ENCODE measurements around the gene GOLGA6L7. TPM values are rescaled to one million over a fixed set of nuclear protein-coding genes. Genes with fewer than 3 reads are reported as not detected.

GOLGA6L7 gene
- total and polyA plus RNA-seq, 2 donors (not counting 1 experiment from before 2014, with no cell fraction given), result not detected

DNA sequence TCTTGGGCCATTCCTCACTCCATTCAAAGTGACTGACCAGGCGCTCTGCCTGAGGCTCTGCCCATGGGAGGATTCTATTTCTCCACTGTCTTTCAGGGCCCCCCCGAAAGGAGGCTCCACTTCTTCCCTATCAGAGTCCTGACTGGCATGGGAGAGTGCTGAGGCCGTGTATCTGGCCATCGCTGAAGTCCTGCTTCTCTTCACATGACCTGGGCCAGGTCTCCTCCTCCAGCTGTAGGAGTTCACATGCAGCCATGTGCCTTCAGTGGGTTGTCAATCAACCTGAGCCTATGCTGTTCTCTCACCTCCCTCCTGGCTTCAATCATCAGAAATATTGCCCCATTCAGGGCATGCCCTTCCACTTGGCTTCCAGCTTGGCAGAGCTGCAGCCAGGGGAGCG is 24.6 kb upstream of the GOLGA6L7 start:
- no peak for ATAC-seq (ENCODE audit: low read depth)
- CTCF ChIA-PET, result no interaction called here
- no peak overlapping the region for H3K27ac ChIP-seq (ENCODE audit: low read length in 2 of 2)
- DNase-seq, result no peak
- H3K4me3 ChIP-seq (ENCODE audit: control extremely low read depth in 1 of 5, extremely low read depth in 1 of 5, insufficient read depth in 1 of 5, low read depth in 2 of 5, low read length in 4 of 5), result no peak overlapping the region
- H3K4me2 ChIP-seq (replicated peaks; ENCODE audit: low read depth, low read length, poor library complexity, severe bottlenecking), result no peak overlapping the region
- peaks cover 4% of the 10 kb centered on the region for H3K9me3 Mint-ChIP-seq (ENCODE audit: insufficient read depth)
- intact Hi-C loops (cut with micrococcal nuclease), result no loop called here
- no peaks in the 10 kb centered on the region for H3K4me1 ChIP-seq (ENCODE audit: control insufficient read depth in 2 of 2, insufficient read depth in 2 of 2, low read length in 2 of 2)
- no peak overlapping the region for H3K27ac Mint-ChIP-seq
- H3K9me3 ChIP-seq (ENCODE audit: control extremely low read depth in 1 of 3, control insufficient read depth in 2 of 3, insufficient read depth in 1 of 3, low read length in 2 of 3), result peaks cover 0 to 15% (median 0%) of the 10 kb centered on the region in 3 donors
- POLR2A ChIA-PET, result no interaction called here
- H3K79me2 ChIP-seq (ENCODE audit: control insufficient read depth, insufficient read depth, low read length), result no peaks in the 10 kb centered on the region
- H2AFZ ChIP-seq (ENCODE audit: insufficient read depth, low read depth, low read length, poor library complexity, severe bottlenecking), result no peak overlapping the region
- no peak for TF ChIP-seq EZH2 (IDR thresholded peaks at IDR 0.05; ENCODE audit: borderline replicate concordance, insufficient read depth, low read depth, low read length, poor library complexity, severe bottlenecking)
- TF ChIP-seq, protein P1, sequence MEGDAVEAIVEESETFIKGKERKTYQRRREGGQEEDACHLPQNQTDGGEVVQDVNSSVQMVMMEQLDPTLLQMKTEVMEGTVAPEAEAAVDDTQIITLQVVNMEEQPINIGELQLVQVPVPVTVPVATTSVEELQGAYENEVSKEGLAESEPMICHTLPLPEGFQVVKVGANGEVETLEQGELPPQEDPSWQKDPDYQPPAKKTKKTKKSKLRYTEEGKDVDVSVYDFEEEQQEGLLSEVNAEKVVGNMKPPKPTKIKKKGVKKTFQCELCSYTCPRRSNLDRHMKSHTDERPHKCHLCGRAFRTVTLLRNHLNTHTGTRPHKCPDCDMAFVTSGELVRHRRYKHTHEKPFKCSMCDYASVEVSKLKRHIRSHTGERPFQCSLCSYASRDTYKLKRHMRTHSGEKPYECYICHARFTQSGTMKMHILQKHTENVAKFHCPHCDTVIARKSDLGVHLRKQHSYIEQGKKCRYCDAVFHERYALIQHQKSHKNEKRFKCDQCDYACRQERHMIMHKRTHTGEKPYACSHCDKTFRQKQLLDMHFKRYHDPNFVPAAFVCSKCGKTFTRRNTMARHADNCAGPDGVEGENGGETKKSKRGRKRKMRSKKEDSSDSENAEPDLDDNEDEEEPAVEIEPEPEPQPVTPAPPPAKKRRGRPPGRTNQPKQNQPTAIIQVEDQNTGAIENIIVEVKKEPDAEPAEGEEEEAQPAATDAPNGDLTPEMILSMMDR (IDR thresholded peaks at IDR 0.05), result no peak
- H3K4me3 Mint-ChIP-seq, result no peak overlapping the region
- H3K27me3 ChIP-seq (replicated peaks in 1 of 4; ENCODE audit: control extremely low read depth in 1 of 4, control insufficient read depth in 3 of 4, insufficient read depth in 4 of 4, low read length in 3 of 4), result no peaks in the 10 kb centered on the region
- H3K36me3 ChIP-seq (replicated peaks in 1 of 2; ENCODE audit: control extremely low read depth in 1 of 2, control insufficient read depth in 1 of 2, extremely low read depth in 1 of 2, insufficient read depth in 2 of 2, low read length in 1 of 2), result no peaks in the 10 kb centered on the region
- H4K20me1 ChIP-seq (ENCODE audit: control insufficient read depth, insufficient read depth, low read length, poor library complexity, severe bottlenecking), result no peaks in the 10 kb centered on the region
- H3K9ac ChIP-seq (ENCODE audit: low read length), result no peak overlapping the region
- H3K4me1 Mint-ChIP-seq, result no peaks in the 10 kb centered on the region
- H3K27me3 Mint-ChIP-seq, result no peaks in the 10 kb centered on the region
- WGBS (ENCODE audit: insufficient coverage), result 84% methylated on average over 4 of the region's 5 CpGs

DNA sequence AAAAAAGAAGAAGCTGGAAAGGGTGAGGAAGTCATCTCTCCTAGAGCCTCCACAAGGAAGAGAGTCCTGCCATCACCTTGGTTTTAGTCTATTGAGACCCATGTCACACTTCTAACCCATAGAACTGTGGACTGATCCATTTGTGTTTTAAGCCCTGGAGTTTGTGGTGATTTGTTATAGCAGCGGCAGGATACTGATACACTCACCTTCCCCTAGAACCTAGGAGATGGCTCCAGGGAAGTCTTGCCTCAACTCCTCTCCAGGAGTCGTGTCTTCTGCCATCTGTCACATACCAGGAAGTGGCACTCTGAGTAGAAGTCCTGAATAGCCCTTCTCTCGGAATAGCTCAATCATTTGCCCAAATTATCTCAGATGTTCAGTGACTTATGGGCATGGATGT is 22.7 kb upstream of the GOLGA6L7 start:
- Histone ChIP-seq H3K79me2 (ENCODE audit: control insufficient read depth, insufficient read depth, low read length) (no peaks in the 10 kb centered on the region), H3K27me3 (replicated peaks in 1 of 4; ENCODE audit: control extremely low read depth in 1 of 4, control insufficient read depth in 3 of 4, insufficient read depth in 4 of 4, low read length in 3 of 4) (no peaks in the 10 kb centered on the region), H3K9ac (ENCODE audit: low read length) (no peak overlapping the region), H3K36me3 (replicated peaks in 1 of 2; ENCODE audit: control extremely low read depth in 1 of 2, control insufficient read depth in 1 of 2, extremely low read depth in 1 of 2, insufficient read depth in 2 of 2, low read length in 1 of 2) (no peaks in the 10 kb centered on the region), H2AFZ (ENCODE audit: insufficient read depth, low read depth, low read length, poor library complexity, severe bottlenecking) (no peak overlapping the region), H3K4me3 (ENCODE audit: control extremely low read depth in 1 of 5, extremely low read depth in 1 of 5, insufficient read depth in 1 of 5, low read depth in 2 of 5, low read length in 4 of 5) (no peak overlapping the region), H4K20me1 (ENCODE audit: control insufficient read depth, insufficient read depth, low read length, poor library complexity, severe bottlenecking) (no peaks in the 10 kb centered on the region), H3K9me3 (ENCODE audit: control extremely low read depth in 1 of 3, control insufficient read depth in 2 of 3, insufficient read depth in 1 of 3, low read length in 2 of 3) (peaks cover 0 to 15% (median 0%) of the 10 kb centered on the region in 3 donors), H3K4me2 (replicated peaks; ENCODE audit: low read depth, low read length, poor library complexity, severe bottlenecking) (no peak overlapping the region), H3K27ac (ENCODE audit: low read length in 2 of 2) (no peak overlapping the region), H3K4me1 (ENCODE audit: control insufficient read depth in 2 of 2, insufficient read depth in 2 of 2, low read length in 2 of 2) (no peaks in the 10 kb centered on the region)
- no peaks in the 10 kb centered on the region for H3K4me1 Mint-ChIP-seq
- H3K27ac Mint-ChIP-seq, result no peak overlapping the region
- H3K4me3 Mint-ChIP-seq, result no peak overlapping the region
- H3K9me3 Mint-ChIP-seq (ENCODE audit: insufficient read depth), result peaks cover 2% of the 10 kb centered on the region
- intact Hi-C loops (cut with micrococcal nuclease), result no loop called here
- CTCF ChIA-PET, result no interaction called here
- TF ChIP-seq EZH2 (IDR thresholded peaks at IDR 0.05; ENCODE audit: borderline replicate concordance, insufficient read depth, low read depth, low read length, poor library complexity, severe bottlenecking), result no peak
- TF ChIP-seq, protein P1 (IDR thresholded peaks at IDR 0.05), result no peak
- no CpG with 5 or more reads among the region's 3 CpGs for WGBS (ENCODE audit: insufficient coverage)
- no peaks in the 10 kb centered on the region for H3K27me3 Mint-ChIP-seq
- no peak for DNase-seq
- ATAC-seq (ENCODE audit: low read depth), result no peak
- POLR2A ChIA-PET, result no interaction called here

Data from B cell (primary cell).